ENCODE results near the gene POLD4.

The POLD4 gene

GRCh38 chr11:67309661-67310061 is 43.7 kb downstream of the POLD4 start:
- peak overlapping the region; percentile 94 for H3K27ac ChIP-seq
- TF ChIP-seq ZFX (IDR thresholded peaks at IDR 0.05): no peak
- TF ChIP-seq, protein P1, sequence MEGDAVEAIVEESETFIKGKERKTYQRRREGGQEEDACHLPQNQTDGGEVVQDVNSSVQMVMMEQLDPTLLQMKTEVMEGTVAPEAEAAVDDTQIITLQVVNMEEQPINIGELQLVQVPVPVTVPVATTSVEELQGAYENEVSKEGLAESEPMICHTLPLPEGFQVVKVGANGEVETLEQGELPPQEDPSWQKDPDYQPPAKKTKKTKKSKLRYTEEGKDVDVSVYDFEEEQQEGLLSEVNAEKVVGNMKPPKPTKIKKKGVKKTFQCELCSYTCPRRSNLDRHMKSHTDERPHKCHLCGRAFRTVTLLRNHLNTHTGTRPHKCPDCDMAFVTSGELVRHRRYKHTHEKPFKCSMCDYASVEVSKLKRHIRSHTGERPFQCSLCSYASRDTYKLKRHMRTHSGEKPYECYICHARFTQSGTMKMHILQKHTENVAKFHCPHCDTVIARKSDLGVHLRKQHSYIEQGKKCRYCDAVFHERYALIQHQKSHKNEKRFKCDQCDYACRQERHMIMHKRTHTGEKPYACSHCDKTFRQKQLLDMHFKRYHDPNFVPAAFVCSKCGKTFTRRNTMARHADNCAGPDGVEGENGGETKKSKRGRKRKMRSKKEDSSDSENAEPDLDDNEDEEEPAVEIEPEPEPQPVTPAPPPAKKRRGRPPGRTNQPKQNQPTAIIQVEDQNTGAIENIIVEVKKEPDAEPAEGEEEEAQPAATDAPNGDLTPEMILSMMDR (conservative IDR thresholded peaks at IDR 0.05): no peak

- H3K27ac ChIP-seq: no peak overlapping the region
- TF ChIP-seq ZFX (IDR thresholded peaks at IDR 0.05): no peak
- TF ChIP-seq, protein P1 (conservative IDR thresholded peaks at IDR 0.05): no peak
Observed at GRCh38 chr11:67309166-67309565, 44.2 kb downstream of the POLD4 start.

DNA sequence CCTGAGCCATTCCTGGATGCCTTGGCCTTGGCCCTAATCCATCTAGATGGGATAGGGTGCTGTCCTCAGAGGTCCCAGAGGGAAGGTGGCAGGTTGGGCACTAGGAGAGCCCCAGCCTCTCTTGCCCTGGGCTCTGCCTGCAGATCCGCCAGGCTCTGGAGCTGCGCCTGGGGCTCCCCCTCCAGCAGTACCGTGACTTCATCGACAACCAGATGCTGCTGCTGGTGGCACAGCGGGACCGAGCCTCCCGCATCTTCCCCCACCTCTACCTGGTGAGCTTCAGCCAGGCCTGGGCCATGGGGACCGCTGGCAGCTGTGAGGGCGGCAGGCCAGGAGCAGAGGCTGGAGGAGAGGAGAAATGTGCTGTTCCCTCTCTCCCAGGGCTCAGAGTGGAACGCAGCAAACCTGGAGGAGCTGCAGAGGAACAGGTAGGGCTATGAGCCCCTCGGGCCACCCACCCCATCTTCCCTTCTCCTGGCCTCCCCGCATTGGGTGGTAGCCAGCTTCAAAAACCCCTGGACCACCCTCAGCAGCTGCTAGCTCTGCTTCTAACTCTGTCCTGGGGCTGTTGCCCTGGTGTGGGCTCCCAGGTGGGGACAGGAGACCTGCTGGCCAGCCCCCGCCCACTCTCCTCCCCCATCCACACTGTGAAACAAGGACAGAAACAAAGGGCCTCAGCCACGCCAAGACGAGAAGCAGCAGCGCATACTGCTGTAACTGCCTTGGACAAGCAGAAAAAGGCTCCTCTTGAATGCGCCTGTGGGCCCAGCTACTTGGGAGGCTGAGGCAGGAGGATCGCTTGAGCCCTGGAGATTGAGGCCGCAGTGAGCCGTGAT is 45.1 kb downstream of the POLD4 start:
- H3K27ac ChIP-seq: no peak overlapping the region
- TF ChIP-seq, protein P1 (conservative IDR thresholded peaks at IDR 0.05): no peak
- TF ChIP-seq ZFX (IDR thresholded peaks at IDR 0.05): no peak

DNA sequence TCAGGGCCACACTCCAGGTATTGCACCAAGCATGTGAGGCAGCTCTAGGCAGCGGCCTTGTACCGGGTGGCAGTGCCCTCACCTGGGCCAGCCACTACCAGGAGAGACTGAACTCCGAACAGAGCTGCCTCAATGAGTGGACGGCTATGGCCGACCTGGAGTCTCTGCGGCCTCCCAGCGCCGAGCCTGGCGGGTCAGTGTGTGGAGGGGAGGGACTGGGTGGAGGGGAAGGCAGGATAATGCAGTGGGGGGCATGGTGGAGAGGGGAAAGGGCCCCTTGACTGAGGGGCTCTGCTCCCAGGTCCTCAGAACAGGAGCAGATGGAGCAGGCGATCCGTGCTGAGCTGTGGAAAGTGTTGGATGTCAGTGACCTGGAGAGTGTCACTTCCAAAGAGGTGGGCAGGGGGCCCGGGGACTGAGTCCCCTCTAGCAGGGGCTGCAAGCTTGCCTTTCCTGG is 45.8 kb downstream of the POLD4 start:
- no peak overlapping the region for H3K27ac ChIP-seq
- TF ChIP-seq, protein P1 (conservative IDR thresholded peaks at IDR 0.05): no peak
- no peak for TF ChIP-seq ZFX (IDR thresholded peaks at IDR 0.05)

DNA sequence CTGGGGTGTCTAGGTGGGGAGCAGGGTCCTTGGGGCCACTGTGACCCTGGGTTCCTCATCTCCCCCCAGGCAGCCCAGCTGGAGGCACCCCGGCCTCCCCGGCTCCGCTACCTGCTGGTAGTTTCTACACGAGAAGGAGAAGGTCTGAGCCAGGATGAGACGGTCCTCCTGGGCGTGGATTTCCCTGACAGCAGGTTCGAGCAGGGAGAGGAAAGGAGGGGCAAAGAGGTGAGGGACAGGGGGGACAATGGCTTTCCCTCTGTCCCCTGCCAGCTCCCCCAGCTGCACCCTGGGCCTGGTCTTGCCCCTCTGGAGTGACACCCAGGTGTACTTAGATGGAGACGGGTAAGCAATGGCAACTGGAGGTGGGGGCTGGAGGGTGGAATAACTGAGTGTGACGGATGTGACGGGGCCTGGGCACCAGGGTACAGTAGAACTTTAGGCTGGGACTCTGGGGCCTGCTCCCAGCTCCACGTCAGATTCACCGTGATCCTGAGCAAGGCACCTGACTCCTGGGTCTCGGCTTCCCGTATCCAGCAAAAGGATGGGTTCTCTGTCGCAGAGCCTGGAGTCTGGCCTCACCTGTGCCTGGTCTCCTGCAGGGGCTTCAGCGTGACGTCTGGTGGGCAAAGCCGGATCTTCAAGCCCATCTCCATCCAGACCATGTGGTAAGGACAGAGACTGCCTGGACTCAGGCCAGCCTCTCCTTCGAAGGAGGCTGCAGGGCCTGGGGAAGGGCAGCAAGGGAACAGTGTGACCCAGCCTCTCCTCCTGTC is 46.4 kb downstream of the POLD4 start:
- H3K27ac ChIP-seq: no peak overlapping the region
- TF ChIP-seq, protein P1 (conservative IDR thresholded peaks at IDR 0.05): no peak
- no peak for TF ChIP-seq ZFX (IDR thresholded peaks at IDR 0.05)

DNA sequence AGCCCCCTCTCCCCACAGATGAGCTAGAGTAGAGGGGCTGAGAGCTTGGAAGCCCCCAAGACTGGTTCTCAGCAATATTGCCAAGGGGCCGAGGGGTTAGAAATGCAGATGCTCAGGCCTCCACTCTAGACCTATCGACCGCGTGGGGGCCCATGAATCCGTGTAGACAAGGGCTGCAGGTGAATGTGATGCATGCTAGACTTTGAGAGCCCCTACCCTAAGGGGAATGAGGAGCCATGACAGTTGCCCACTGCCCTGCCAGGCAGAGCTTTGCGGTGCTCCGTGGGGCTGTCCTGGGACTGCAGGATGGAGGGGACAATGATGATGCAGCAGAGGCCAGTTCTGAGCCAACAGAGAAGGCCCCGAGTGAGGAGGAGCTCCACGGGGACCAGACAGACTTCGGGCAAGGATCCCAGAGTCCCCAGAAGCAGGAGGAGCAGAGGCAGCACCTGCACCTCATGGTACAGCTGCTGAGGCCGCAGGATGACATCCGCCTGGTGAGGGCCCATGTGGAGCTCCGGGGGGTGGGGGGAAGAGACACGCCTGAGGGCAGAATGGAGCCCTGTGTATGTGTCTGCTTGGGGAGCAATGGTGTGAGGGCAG is 48.7 kb downstream of the POLD4 start:
- TF ChIP-seq, protein P1 (conservative IDR thresholded peaks at IDR 0.05): no peak
- TF ChIP-seq ZFX (IDR thresholded peaks at IDR 0.05): no peak
- peak overlapping the region; percentile 92 for H3K27ac ChIP-seq

All from C4-2B (cell line).